IMR-90 (cell line): ENCODE data around the gene TRAP1. TPM values are rescaled to one million over a fixed set of nuclear protein-coding genes. Genes with fewer than 3 reads are reported as not detected.

Source experiments
- ATAC-seq: fragments of 200-7000 bp; cut with Tn5 transposase; 2 replicates; pipeline ENCODE4 v1.9.1; 2020; ENCODE audit warnings: low read depth, mild to moderate bottlenecking, moderate library complexity
- BruUV-seq: library from RNA; stranded (reverse); fragments of 400-500 nt; replicated peaks from 2 replicates; lab custom pipeline; 2021; lab: Mats Ljungman, UMichigan
- CTCF ChIA-PET: fragments of 300-600 bp; formaldehyde crosslinking; extraction: SDS; loops from one replicate; lab custom pipeline; 2021; ENCODE audit warnings: antibody characterized with exemption; lab: Yijun Ruan, JAX
- POLR2A ChIA-PET: fragments of 300-600 bp; sonication (Branson Sonifier 250); formaldehyde crosslinking; loops from one replicate; lab custom pipeline; 2022; ENCODE audit warnings: antibody characterized with exemption; ENCODE audit not compliant: unreplicated experiment; lab: Charles Lee
- DNase-seq: peaks from one replicate; pipeline ENCODE4 v3.0.0; 2013
- H2AFZ ChIP-seq: replicated peaks from 2 replicates; pipeline ENCODE3; 2013; ENCODE audit warnings: low read length, mild to moderate bottlenecking; ENCODE audit not compliant: poor library complexity
- H2AK5ac ChIP-seq: 2 replicates; pipeline ENCODE4 v1.6.1; 2013; ENCODE audit warnings: low read depth, low read length, inconsistent platforms
- H2AK9ac ChIP-seq: replicated peaks from 2 replicates; pipeline ENCODE3; 2013; ENCODE audit warnings: mild to moderate bottlenecking, low read depth, low read length, moderate library complexity; ENCODE audit not compliant: poor library complexity
- H2BK120ac ChIP-seq: 2 replicates; pipeline ENCODE4 v1.6.1; 2013; ENCODE audit warnings: low read depth, low read length, inconsistent platforms
- H2BK15ac ChIP-seq: 3 replicates; pipeline ENCODE4 v1.6.1; 2013; ENCODE audit warnings: low read depth, low read length, inconsistent platforms
- H2BK20ac ChIP-seq: 2 replicates; pipeline ENCODE4 v1.6.1; 2013; ENCODE audit warnings: low read depth, mild to moderate bottlenecking, inconsistent platforms, low read length, moderate library complexity
- H2BK5ac ChIP-seq: 2 replicates; pipeline ENCODE4 v1.6.1; 2013; ENCODE audit warnings: mild to moderate bottlenecking, low read depth, low read length, inconsistent platforms; ENCODE audit not compliant: poor library complexity, severe bottlenecking
- H3K14ac ChIP-seq: replicated peaks from 2 replicates; pipeline ENCODE4 v1.6.1; 2013; ENCODE audit warnings: low read depth, low read length, inconsistent platforms
- H3K18ac ChIP-seq: 2 replicates; pipeline ENCODE4 v1.6.1; 2013; ENCODE audit warnings: low read depth, low read length, control low read depth
- H3K23ac ChIP-seq: 2 replicates; pipeline ENCODE4 v1.6.1; 2013; ENCODE audit warnings: low read depth, low read length, inconsistent platforms
- H3K27ac ChIP-seq: 2 replicates; pipeline ENCODE4 v1.5.1; 2013; ENCODE audit warnings: mild to moderate bottlenecking, control low read depth, low read length; ENCODE audit not compliant: insufficient read depth
- H3K27me3 ChIP-seq: 2 replicates; pipeline ENCODE4 v1.6.1; 2013; ENCODE audit warnings: low read length; ENCODE audit not compliant: control insufficient read depth, insufficient read depth
- H3K36me3 ChIP-seq: 2 replicates; pipeline ENCODE4 v1.6.1; 2013; ENCODE audit warnings: low read length, mixed read lengths; ENCODE audit not compliant: control insufficient read depth, insufficient read depth
- H3K4ac ChIP-seq: 2 replicates; pipeline ENCODE4 v1.6.1; 2013; ENCODE audit warnings: low read depth, low read length, inconsistent platforms
- H3K4me1 ChIP-seq: 2 replicates; pipeline ENCODE4 v1.6.1; 2013; ENCODE audit warnings: low read length, mixed read lengths; ENCODE audit not compliant: control insufficient read depth, insufficient read depth
- H3K4me2 ChIP-seq: 2 replicates; pipeline ENCODE4 v1.6.1; 2013; ENCODE audit warnings: low read depth, mild to moderate bottlenecking, control low read depth, low read length, moderate library complexity
- H3K4me3 ChIP-seq: 2 replicates; pipeline ENCODE4 v1.5.1; 2013; ENCODE audit warnings: low read depth, mild to moderate bottlenecking, control low read depth, low read length, moderate library complexity; ENCODE audit not compliant: insufficient read depth
- H3K56ac ChIP-seq: 2 replicates; pipeline ENCODE4 v1.6.1; 2013; ENCODE audit warnings: low read length, inconsistent platforms; ENCODE audit not compliant: insufficient read depth; ENCODE audit errors: extremely low read depth
- H3K79me1 ChIP-seq, 2 experiments: 2 replicates each; pipeline ENCODE4 v1.6.1; 2013; ENCODE audit warnings: low read length in 2 of 2, inconsistent platforms in 1 of 2, low read depth in 1 of 2
- H3K9ac ChIP-seq: 2 replicates; pipeline ENCODE4 v1.6.1; 2013; ENCODE audit warnings: low read depth, low read length, control low read depth
- H3K9me1 ChIP-seq: 2 replicates; pipeline ENCODE4 v1.6.1; 2013; ENCODE audit warnings: low read length, inconsistent platforms; ENCODE audit not compliant: insufficient read depth
- H3K9me3 ChIP-seq: 2 replicates; pipeline ENCODE4 v1.6.1; 2013; ENCODE audit warnings: low read length; ENCODE audit not compliant: control insufficient read depth, insufficient read depth
- H4K20me1 ChIP-seq: 2 replicates; pipeline ENCODE4 v1.6.1; 2013; ENCODE audit warnings: low read length, inconsistent platforms; ENCODE audit not compliant: insufficient read depth
- H4K5ac ChIP-seq: 2 replicates; pipeline ENCODE4 v1.6.1; 2013; ENCODE audit warnings: mild to moderate bottlenecking, low read depth, low read length, control low read depth
- H4K8ac ChIP-seq, 2 experiments: 2 replicates each; pipeline ENCODE4 v1.6.1; 2013; ENCODE audit warnings: low read depth in 2 of 2, low read length in 2 of 2, control low read depth in 1 of 2, inconsistent platforms in 1 of 2
- H4K91ac ChIP-seq: 2 replicates; pipeline ENCODE4 v1.6.1; 2013; ENCODE audit warnings: low read depth, low read length, inconsistent platforms; ENCODE audit not compliant: insufficient read depth
- BHLHE40 ChIP-seq: fragments of 150-350 bp; IDR thresholded peaks from 2 replicates; pipeline ENCODE4 v1.6.1; 2016; ENCODE audit warnings: mild to moderate bottlenecking, low read depth, low read length
- CEBPB ChIP-seq: IDR thresholded peaks from 2 replicates; pipeline ENCODE4 v1.6.1; 2012; ENCODE audit warnings: low read depth, low read length, improper control_type of control experiment
- CHD1 ChIP-seq: IDR thresholded peaks from 2 replicates; pipeline ENCODE4 v1.6.1; 2012; ENCODE audit warnings: low read depth, low read length, improper control_type of control experiment
- CTCF ChIP-seq: conservative IDR thresholded peaks from 2 replicates; pipeline ENCODE4 v1.5.1; 2012; ENCODE audit warnings: mild to moderate bottlenecking, low read depth, low read length, improper control_type of control experiment
- MAZ ChIP-seq: IDR thresholded peaks from 2 replicates; pipeline ENCODE4 v1.6.1; 2012; ENCODE audit warnings: low read depth, mild to moderate bottlenecking, low read length, improper control_type of control experiment, moderate library complexity, borderline replicate concordance
- RAD21 ChIP-seq: IDR thresholded peaks from 2 replicates; pipeline ENCODE4 v1.6.1; 2012; ENCODE audit warnings: low read length, improper control_type of control experiment
- WGBS, 2 experiments: methylation state at CpG; one replicate each; pipeline versions ENCODE4 v1.1.5 to v1.1.7; 2013; ENCODE audit warnings: missing lambda C conversion rate in 2 of 2; ENCODE audit not compliant: insufficient read length in 1 of 2; ENCODE audit errors: extremely low coverage in 2 of 2; 5-methylcytosine and 5-hydroxymethylcytosine counted together
- dilution Hi-C: fragments of 300-500 bp; cut with HindIII; formaldehyde crosslinking; loops from one replicate; pipeline ENCODE4 v1.14.3; 2018; ENCODE audit warnings: low sequenced_read_pairs; ENCODE audit not compliant: unreplicated experiment
- in situ Hi-C: fragments of 300-500 bp; cut with MboI; formaldehyde crosslinking; loops from 3 replicates; pipeline ENCODE4 v1.14.3; 2019; ENCODE audit warnings: low sequenced_read_pairs, inconsistent platforms, mixed read lengths
- intact Hi-C: fragments of 100-400 bp; cut with micrococcal nuclease; formaldehyde crosslinking; loops from 2 replicates; pipeline ENCODE4 v1.10.0; 2022
- polyA plus RNA-seq, 3 experiments: library from polyadenylated mRNA; depleted of rRNA; stranded (reverse); fragments of >200 nt; gene quantifications; 2 replicates each; pipeline ENCODE4 v1.2.3, GENCODE V29; 2012; ENCODE audit warnings: low replicate concordance in 1 of 3
- total RNA-seq: library from RNA; depleted of rRNA; stranded (reverse); fragments of >200 nt; gene quantifications from 2 replicates; pipeline ENCODE4 v1.2.3, GENCODE V29; 2012

TRAP1 gene
- total and polyA plus RNA-seq, 2 of the 4 experiments (the other 2 are of a cell fraction), result 139 to 145 TPM

- Histone ChIP-seq H3K4me1 (peaks cover 10% of the 10 kb centered on the region), H3K9ac (no peak overlapping the region), H3K4me2 (no peak overlapping the region), H3K27me3 (no peaks in the 10 kb centered on the region), H3K14ac (no peak overlapping the region), H3K9me1 (peaks cover 14% of the 10 kb centered on the region), H2BK5ac (no peak overlapping the region), H2AFZ (no peak overlapping the region), H3K4ac (no peak overlapping the region), H4K20me1 (no peaks in the 10 kb centered on the region; the same call in none of the 2 replicates), H2BK15ac (no peak overlapping the region), H4K5ac (no peak overlapping the region), H3K18ac (no peak overlapping the region), H3K9me3 (no peaks in the 10 kb centered on the region), H3K56ac (no peak overlapping the region), H2AK5ac (no peak overlapping the region), H2AK9ac (no peak overlapping the region), H3K23ac (no peak overlapping the region), H2BK20ac (no peak overlapping the region), H4K91ac (no peak overlapping the region), H4K8ac (no peak overlapping the region), H3K79me1 (no peaks in the 10 kb centered on the region; a peak in 2 of 4 replicates), H3K4me3 (no peak overlapping the region), H3K27ac (no peak overlapping the region), H3K36me3 (peaks cover 9% of the 10 kb centered on the region; the same call in 1 of the 2 replicates), H2BK120ac (no peak overlapping the region)
- ChIA-PET CTCF (no interaction called here), POLR2A (no interaction called here)
- peak; percentile 23 for DNase-seq
- no TSS peak for BruUV-seq
- no peak for ATAC-seq
- WGBS, 2 experiments, result 80% methylated on average over 13 of the region's 15 CpGs; no CpG with 5 or more reads in 1 of the 2 experiments
- in situ Hi-C loops (no loop called here), intact Hi-C loops (no loop called here), dilution Hi-C loops (no loop called here)
- TF ChIP-seq CHD1, result no peak
- no peak for TF ChIP-seq MAZ
- no peak for TF ChIP-seq CTCF
- TF ChIP-seq RAD21, result no peak
- TF ChIP-seq BHLHE40, result no peak
- no peak for TF ChIP-seq CEBPB
These were observed 70.9 kb downstream of the TRAP1 start for GRCh38 chr16:3646348-3646920.
